ENCODE results near the gene SENP1. TPM values are rescaled to one million over a fixed set of nuclear protein-coding genes. Genes with fewer than 3 reads are reported as not detected.

Gene SENP1
- total RNA-seq, 1 experiment from 2014 or later: 28.8 TPM

DNA sequence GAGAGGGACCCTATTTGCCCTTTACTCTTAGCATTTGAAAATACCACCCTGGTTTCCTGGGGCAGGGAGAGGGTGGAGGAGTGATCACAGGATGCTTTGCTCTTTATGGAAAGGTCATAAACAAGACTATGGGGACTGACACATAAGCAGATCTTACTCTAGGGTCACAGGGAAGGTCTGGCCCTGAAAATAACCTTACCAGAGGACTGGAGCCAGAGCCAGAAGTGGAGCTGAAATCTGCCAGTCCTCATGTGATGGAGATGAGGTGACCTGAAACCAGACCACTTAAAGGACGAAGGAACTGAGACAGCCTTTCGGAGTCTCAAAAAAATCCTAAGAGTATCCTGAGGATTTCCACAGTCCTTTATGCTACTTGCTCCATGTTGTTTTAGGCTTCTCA lies 25.6 kb upstream of the SENP1 start:
- H3K23ac ChIP-seq (ENCODE audit: insufficient read length, low read depth, low read length): no peak overlapping the region
- no peak overlapping the region for H3K4me2 ChIP-seq (ENCODE audit: insufficient read depth, insufficient read length, low read length)
- no peak overlapping the region for H4K8ac ChIP-seq (replicated peaks; ENCODE audit: insufficient read length, low read depth, low read length)
- H3K4ac ChIP-seq (ENCODE audit: low read depth, low read length): no peak overlapping the region
- no peak overlapping the region for H2BK20ac ChIP-seq (ENCODE audit: low read depth, low read length, poor library complexity, severe bottlenecking)
- H2AFZ ChIP-seq (ENCODE audit: low read length): no peak overlapping the region
- TF ChIP-seq, protein P1, sequence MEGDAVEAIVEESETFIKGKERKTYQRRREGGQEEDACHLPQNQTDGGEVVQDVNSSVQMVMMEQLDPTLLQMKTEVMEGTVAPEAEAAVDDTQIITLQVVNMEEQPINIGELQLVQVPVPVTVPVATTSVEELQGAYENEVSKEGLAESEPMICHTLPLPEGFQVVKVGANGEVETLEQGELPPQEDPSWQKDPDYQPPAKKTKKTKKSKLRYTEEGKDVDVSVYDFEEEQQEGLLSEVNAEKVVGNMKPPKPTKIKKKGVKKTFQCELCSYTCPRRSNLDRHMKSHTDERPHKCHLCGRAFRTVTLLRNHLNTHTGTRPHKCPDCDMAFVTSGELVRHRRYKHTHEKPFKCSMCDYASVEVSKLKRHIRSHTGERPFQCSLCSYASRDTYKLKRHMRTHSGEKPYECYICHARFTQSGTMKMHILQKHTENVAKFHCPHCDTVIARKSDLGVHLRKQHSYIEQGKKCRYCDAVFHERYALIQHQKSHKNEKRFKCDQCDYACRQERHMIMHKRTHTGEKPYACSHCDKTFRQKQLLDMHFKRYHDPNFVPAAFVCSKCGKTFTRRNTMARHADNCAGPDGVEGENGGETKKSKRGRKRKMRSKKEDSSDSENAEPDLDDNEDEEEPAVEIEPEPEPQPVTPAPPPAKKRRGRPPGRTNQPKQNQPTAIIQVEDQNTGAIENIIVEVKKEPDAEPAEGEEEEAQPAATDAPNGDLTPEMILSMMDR (conservative IDR thresholded peaks at IDR 0.05): no peak
- H3K36me3 Mint-ChIP-seq (ENCODE audit: insufficient read depth in 1 of 3, low read depth in 3 of 3): peaks cover 35 to 83% (median 79%) of the 10 kb centered on the region in 3 experiments
- no CpG with 5 or more reads among the region's 2 CpGs for WGBS (ENCODE audit: extremely low coverage, insufficient read length, low lambda C conversion rate)
- H3K79me2 ChIP-seq (ENCODE audit: insufficient read depth, low read length): no peaks in the 10 kb centered on the region
- no peak for DNase-seq
- no peak overlapping the region for H2BK5ac ChIP-seq (ENCODE audit: insufficient read length, low read length)
- H4K91ac ChIP-seq (ENCODE audit: insufficient read length, low read depth, low read length): no peak overlapping the region
- H3K27me3 Mint-ChIP-seq (ENCODE audit: low read depth): no peaks in the 10 kb centered on the region; the same call in 1 of the 2 replicates
- H3K79me1 ChIP-seq (ENCODE audit: insufficient read depth, low read depth, low read length, poor library complexity, severe bottlenecking): no peaks in the 10 kb centered on the region
- H4K20me1 ChIP-seq (ENCODE audit: control insufficient read depth, insufficient read depth, insufficient read length): no peaks in the 10 kb centered on the region
- H2BK15ac ChIP-seq (ENCODE audit: low read depth, low read length): no peak overlapping the region
- no peak overlapping the region for H3K14ac ChIP-seq (ENCODE audit: insufficient read depth, low read length)
- no peak overlapping the region for H3T11ph ChIP-seq (ENCODE audit: low read length)
- H3K9me3 ChIP-seq (ENCODE audit: control insufficient read depth, low read depth, low read length): no peaks in the 10 kb centered on the region
- H3K4me1 ChIP-seq (ENCODE audit: insufficient read depth, low read length): no peaks in the 10 kb centered on the region
- no peak overlapping the region for H2BK12ac ChIP-seq (ENCODE audit: insufficient read length, low read depth, low read length)
- H3K18ac ChIP-seq (ENCODE audit: insufficient read length, low read depth, low read length): no peak overlapping the region
- H3K27ac Mint-ChIP-seq: no peak overlapping the region
- no peaks in the 10 kb centered on the region for H3K4me1 Mint-ChIP-seq
- no peak overlapping the region for H3K9ac ChIP-seq (ENCODE audit: extremely low read depth, insufficient read length, low read length)
- H2AK5ac ChIP-seq (ENCODE audit: insufficient read length, low read length): no peak overlapping the region
- no peaks in the 10 kb centered on the region for H3K9me3 Mint-ChIP-seq
- H3K23me2 ChIP-seq (ENCODE audit: insufficient read length, low read depth, low read length, poor library complexity, severe bottlenecking): no peaks in the 10 kb centered on the region
- H3K27me3 ChIP-seq (ENCODE audit: insufficient read depth, low read length): no peaks in the 10 kb centered on the region
- H3K4me3 Mint-ChIP-seq: no peak overlapping the region
- no peak overlapping the region for H3K27ac ChIP-seq (ENCODE audit: insufficient read length, low read depth, low read length)
- H2BK120ac ChIP-seq (ENCODE audit: low read depth, low read length, poor library complexity, severe bottlenecking): no peak overlapping the region
- H4K5ac ChIP-seq (ENCODE audit: insufficient read length, low read depth, low read length): no peak overlapping the region
- no peak overlapping the region for H3K56ac ChIP-seq (ENCODE audit: insufficient read length, low read depth, low read length)
